Loucy (cell line): ENCODE data around the gene ZNF808.
"Not testable (repeated sequence)": the region's sequence is repeated elsewhere in the genome, so short reads cannot be mapped to it uniquely, and the experiment has no call there.

Experiments used
- H2AFZ ChIP-seq: fragments of 200-600 bp; sonication (generic); 2 replicates; pipeline ENCODE4 v1.6.0; 2016; ENCODE audit warnings: antibody characterized with exemption, mild to moderate bottlenecking, low read length, moderate library complexity
- H3F3A ChIP-seq: fragments of 200-600 bp; 2 replicates; pipeline ENCODE4 v1.6.0; 2016; ENCODE audit warnings: antibody characterized with exemption, low read depth, mild to moderate bottlenecking
- H3K27me3 ChIP-seq: fragments of 200-600 bp; sonication (generic); 2 replicates; pipeline ENCODE4 v1.6.1; 2014; ENCODE audit warnings: low read length, mild to moderate bottlenecking; ENCODE audit not compliant: insufficient read depth, poor library complexity, severe bottlenecking
- H3K36me3 ChIP-seq: fragments of 200-600 bp; sonication (generic); 2 replicates; pipeline ENCODE4 v1.6.1; 2016; ENCODE audit warnings: low read length; ENCODE audit not compliant: insufficient read depth
- H3K4me1 ChIP-seq: fragments of 200-600 bp; sonication (generic); 2 replicates; pipeline ENCODE4 v1.5.1; 2014; ENCODE audit warnings: low read length, mild to moderate bottlenecking; ENCODE audit not compliant: insufficient read depth, poor library complexity, severe bottlenecking
- H3K4me2 ChIP-seq: fragments of 200-600 bp; sonication (generic); 2 replicates; pipeline ENCODE4 v1.6.0; 2014; ENCODE audit warnings: antibody characterized with exemption, low read length, low read depth, mild to moderate bottlenecking; ENCODE audit not compliant: poor library complexity, severe bottlenecking
- H3K4me3 ChIP-seq: fragments of 200-600 bp; sonication (generic); 2 replicates; pipeline ENCODE4 v1.5.1; 2014; ENCODE audit warnings: low read length, mild to moderate bottlenecking, mixed read lengths; ENCODE audit not compliant: poor library complexity, severe bottlenecking
- H3K79me2 ChIP-seq: fragments of 200-600 bp; sonication (generic); 2 replicates; pipeline ENCODE4 v1.6.1; 2014; ENCODE audit warnings: low read length; ENCODE audit not compliant: insufficient read depth
- H3K9ac ChIP-seq: fragments of 200-600 bp; sonication (generic); 2 replicates; pipeline ENCODE4 v1.6.0; 2014; ENCODE audit warnings: mild to moderate bottlenecking, low read depth, low read length, moderate library complexity; ENCODE audit not compliant: poor library complexity, severe bottlenecking
- H3K9me2 ChIP-seq: fragments of 200-600 bp; sonication (generic); replicated peaks from 2 replicates; pipeline ENCODE4 v1.6.1; 2016; ENCODE audit warnings: low read depth, low read length, mixed read lengths
- H3K9me3 ChIP-seq: fragments of 200-600 bp; sonication (generic); 2 replicates; pipeline ENCODE4 v1.6.1; 2014; ENCODE audit warnings: mild to moderate bottlenecking, antibody characterized with exemption, low read length, low read depth; ENCODE audit not compliant: insufficient read depth
- H4K20me1 ChIP-seq: fragments of 200-600 bp; sonication (generic); 2 replicates; pipeline ENCODE4 v1.6.0; 2014; ENCODE audit warnings: antibody characterized with exemption, low read length, mild to moderate bottlenecking; ENCODE audit not compliant: insufficient read depth, poor library complexity, severe bottlenecking
- EZH2phosphoT487 ChIP-seq: fragments of 200-600 bp; IDR thresholded peaks from 2 replicates; pipeline ENCODE4 v1.6.1; 2018; ENCODE audit warnings: antibody characterized with exemption, mild to moderate bottlenecking, moderate library complexity, borderline replicate concordance
- TF ChIP-seq, protein P1 (sequence below): fragments of 200-600 bp; sonication (generic); conservative IDR thresholded peaks from 2 replicates; pipeline ENCODE4 v1.5.1; 2014; ENCODE audit warnings: mild to moderate bottlenecking, antibody characterized with exemption, low read length

ZNF808 gene

DNA sequence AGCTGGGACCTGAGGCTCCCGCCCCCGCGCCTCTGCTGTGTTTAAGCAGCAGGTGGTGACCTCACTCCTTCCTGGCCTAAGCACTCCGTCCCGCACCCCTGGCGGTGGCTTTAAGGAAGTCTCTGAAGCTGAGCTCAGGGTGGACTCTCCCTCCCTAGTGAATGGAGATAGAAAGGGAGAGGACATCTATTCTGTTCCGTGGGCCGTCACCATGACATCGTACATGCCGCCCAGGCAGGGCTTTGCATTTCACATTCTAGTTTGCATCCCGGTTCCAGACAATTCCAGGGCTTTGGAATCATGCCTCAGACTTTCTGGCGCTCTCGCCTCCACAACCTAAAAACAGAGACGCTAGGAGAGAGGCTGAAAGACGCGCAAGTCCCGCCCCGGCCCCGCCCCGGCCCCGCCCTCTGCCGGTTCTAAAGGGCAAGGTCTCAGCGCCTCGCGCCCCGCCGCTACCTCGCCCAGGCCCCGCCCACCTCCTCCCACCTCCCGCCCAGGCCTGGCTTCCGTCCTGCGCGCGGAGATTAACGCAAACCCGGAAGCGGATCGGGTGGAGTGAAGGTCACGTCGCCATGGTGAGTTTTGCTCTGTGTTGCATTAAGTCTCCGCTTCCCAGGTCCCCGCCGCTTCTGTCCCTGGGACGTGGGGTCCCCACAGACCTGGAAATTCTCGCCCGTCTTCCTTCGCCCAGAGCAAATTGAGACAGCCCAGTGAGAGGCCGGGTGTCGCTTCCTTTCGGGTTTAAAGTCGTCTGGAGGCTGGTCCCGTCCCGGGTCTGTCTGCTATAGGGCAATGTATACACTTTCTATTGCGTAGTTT lies at the start of gene ZNF808:
Gene ZNF808 (plus strand): TSS at position 535 of the 822 bp plus-strand sequence. CDS start 15,617 bp downstream, outside the sequence.
- no peaks in the 10 kb centered on the region for H3K9me3 ChIP-seq
- no peaks in the 10 kb centered on the region for H3K27me3 ChIP-seq
- peak within 1 kb of the TSS; percentile 96 for H2AFZ ChIP-seq
- peaks cover 5% of the 10 kb centered on the region for H4K20me1 ChIP-seq
- H3K36me3 ChIP-seq = no peaks in the 10 kb centered on the region
- peak within 1 kb of the TSS; percentile 87 for H3K9ac ChIP-seq
- no peak for TF ChIP-seq EZH2phosphoT487
- TF ChIP-seq, protein P1, sequence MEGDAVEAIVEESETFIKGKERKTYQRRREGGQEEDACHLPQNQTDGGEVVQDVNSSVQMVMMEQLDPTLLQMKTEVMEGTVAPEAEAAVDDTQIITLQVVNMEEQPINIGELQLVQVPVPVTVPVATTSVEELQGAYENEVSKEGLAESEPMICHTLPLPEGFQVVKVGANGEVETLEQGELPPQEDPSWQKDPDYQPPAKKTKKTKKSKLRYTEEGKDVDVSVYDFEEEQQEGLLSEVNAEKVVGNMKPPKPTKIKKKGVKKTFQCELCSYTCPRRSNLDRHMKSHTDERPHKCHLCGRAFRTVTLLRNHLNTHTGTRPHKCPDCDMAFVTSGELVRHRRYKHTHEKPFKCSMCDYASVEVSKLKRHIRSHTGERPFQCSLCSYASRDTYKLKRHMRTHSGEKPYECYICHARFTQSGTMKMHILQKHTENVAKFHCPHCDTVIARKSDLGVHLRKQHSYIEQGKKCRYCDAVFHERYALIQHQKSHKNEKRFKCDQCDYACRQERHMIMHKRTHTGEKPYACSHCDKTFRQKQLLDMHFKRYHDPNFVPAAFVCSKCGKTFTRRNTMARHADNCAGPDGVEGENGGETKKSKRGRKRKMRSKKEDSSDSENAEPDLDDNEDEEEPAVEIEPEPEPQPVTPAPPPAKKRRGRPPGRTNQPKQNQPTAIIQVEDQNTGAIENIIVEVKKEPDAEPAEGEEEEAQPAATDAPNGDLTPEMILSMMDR = peak; percentile 61
- H3K4me1 ChIP-seq = peaks cover 16% of the 10 kb centered on the region
- no peaks in the 10 kb centered on the region for H3F3A ChIP-seq
- H3K79me2 ChIP-seq = peaks cover 22% of the 10 kb centered on the region
- peak within 1 kb of the TSS; percentile 100 for H3K4me2 ChIP-seq
- peak within 1 kb of the TSS; percentile 90 for H3K4me3 ChIP-seq
- no peaks in the 10 kb centered on the region for H3K9me2 ChIP-seq

DNA sequence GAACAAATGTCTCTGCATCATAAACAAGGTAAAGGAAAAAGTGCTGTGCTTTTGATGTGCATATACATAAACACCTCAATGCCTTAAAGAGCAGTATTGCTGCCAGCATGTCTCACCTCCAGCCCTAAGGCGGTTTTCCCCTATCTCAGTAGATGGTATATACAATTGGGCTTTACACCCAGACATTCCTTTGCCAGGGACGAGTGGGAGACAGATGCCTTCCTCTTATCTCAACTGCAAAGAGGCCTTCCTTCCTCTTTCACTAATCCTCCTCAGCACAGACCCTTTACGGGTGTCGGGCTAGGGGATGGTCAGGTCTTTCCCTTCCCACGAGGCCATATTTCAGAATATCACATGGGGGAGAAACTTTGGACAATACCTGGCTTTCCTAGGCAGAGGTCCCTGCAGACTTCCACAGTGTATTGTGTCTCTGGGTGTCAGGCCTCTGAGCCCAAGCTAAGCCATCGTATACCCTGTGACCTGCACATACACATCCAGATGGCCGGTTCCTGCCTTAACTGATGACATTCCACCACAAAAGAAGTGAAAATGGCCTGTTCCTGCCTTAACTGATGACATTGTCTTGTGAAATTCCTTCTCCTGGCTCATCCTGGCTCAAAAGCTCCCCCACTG lies 43.2 kb upstream of the ZNF808 start:
- not testable (repeated sequence) for H3F3A ChIP-seq, H4K20me1 ChIP-seq, H3K9me2 ChIP-seq, H2AFZ ChIP-seq, H3K36me3 ChIP-seq, H3K9ac ChIP-seq, H3K4me1 ChIP-seq, H3K79me2 ChIP-seq, H3K27me3 ChIP-seq, H3K4me2 ChIP-seq, H3K4me3 ChIP-seq
- H3K9me3 ChIP-seq = peaks cover 11% of the 10 kb centered on the region; the same call in 1 of the 2 replicates

- not testable (repeated sequence) for H2AFZ ChIP-seq, H3K9me2 ChIP-seq, H3K36me3 ChIP-seq, H3F3A ChIP-seq, H3K4me1 ChIP-seq, H3K27me3 ChIP-seq, H3K9ac ChIP-seq, H3K4me2 ChIP-seq, H3K79me2 ChIP-seq, H3K4me3 ChIP-seq, H4K20me1 ChIP-seq
- peaks cover 11% of the 10 kb centered on the region; the same call in 1 of the 2 replicates for H3K9me3 ChIP-seq
Measured at GRCh38 chr19:52485064-52485463, 42.4 kb upstream of the ZNF808 start.

- not testable (repeated sequence) for H3K4me3 ChIP-seq, H3F3A ChIP-seq, H3K9ac ChIP-seq, H3K27me3 ChIP-seq, H3K79me2 ChIP-seq, H3K4me1 ChIP-seq, H2AFZ ChIP-seq, H3K36me3 ChIP-seq, H3K4me2 ChIP-seq, H4K20me1 ChIP-seq, H3K9me2 ChIP-seq
- H3K9me3 ChIP-seq = peaks cover 11% of the 10 kb centered on the region; the same call in 1 of the 2 replicates
Measured at GRCh38 chr19:52485561-52486240, 41.8 kb upstream of the ZNF808 start.
